Gastroesophageal sphincter (tissue), 3 donors: ENCODE results near the gene CBX8.

ENCODE experiments used
- CTCF ChIP-seq, 4 experiments: fragments of 200-600 bp in 2 of 4; fragments of 450-650 bp in 2 of 4; sonication (generic) in 1 of 4; IDR thresholded peaks; one replicate each; pipeline ENCODE4 v1.5.1; 2017 to 2019; ENCODE audit warnings: antibody characterized with exemption in 4 of 4, mild to moderate bottlenecking in 2 of 4, moderate library complexity in 2 of 4
- EP300 ChIP-seq: sonication (generic); formaldehyde crosslinking; IDR thresholded peaks from one replicate; pipeline ENCODE4 v1.6.1; 2017; ENCODE audit warnings: antibody characterized with exemption, mild to moderate bottlenecking
- POLR2AphosphoS5 ChIP-seq: sonication (generic); formaldehyde crosslinking; IDR thresholded peaks from one replicate; pipeline ENCODE4 v1.6.1; 2017; ENCODE audit warnings: antibody characterized with exemption

- no peak for TF ChIP-seq CTCF (IDR thresholded peaks at IDR 0.05)
- TF ChIP-seq EP300: no peak
- no peak for TF ChIP-seq POLR2AphosphoS5
These were observed 22.3 kb downstream of the CBX8 start for GRCh38 chr17:79774561-79774975.
